Stomach (tissue), 9 donors: Measurements from ENCODE around the gene ADCY5. TPM values are rescaled to one million over a fixed set of nuclear protein-coding genes. Genes with fewer than 3 reads are reported as not detected.

ENCODE experiments used
- DNase-seq, 2 donors: peaks; one replicate each; pipeline versions ENCODE4 v3.0.0 to v3.0.0-alpha.2; 2013 to 2019
- H3K27ac ChIP-seq, 5 donors: fragments of 200-600 bp in 4 of 5; sonication (generic) in 4 of 5; one replicate each; pipeline ENCODE4 v1.5.1; 2013 to 2019; ENCODE audit warnings: mild to moderate bottlenecking in 1 of 5, moderate library complexity in 1 of 5
- H3K27me3 ChIP-seq, 3 donors: fragments of 200-600 bp; sonication (generic); one replicate each; pipeline ENCODE4 v1.5.1; 2017 to 2019; ENCODE audit warnings: mixed run types in 1 of 3
- H3K36me3 ChIP-seq, 4 donors: fragments of 200-600 bp; sonication (generic); 1 replicate in 3 of 4; 2 replicates in 1 of 4; pipeline ENCODE4 v1.5.1; 2016 to 2019
- H3K4me1 ChIP-seq, 4 donors: fragments of 200-600 bp; sonication (generic); one replicate each; pipeline ENCODE4 v1.5.1; 2016 to 2019
- H3K4me3 ChIP-seq, 4 donors: fragments of 200-600 bp; sonication (generic) in 3 of 4; one replicate each; pipeline ENCODE4 v1.5.1; 2016 to 2019; ENCODE audit warnings: mild to moderate bottlenecking in 1 of 4
- H3K9me3 ChIP-seq, 4 donors: fragments of 200-600 bp; sonication (generic); one replicate each; pipeline ENCODE4 v1.5.1; 2016 to 2019
- CTCF ChIP-seq, 7 experiments: fragments of 450-650 bp in 4 of 7; fragments of 200-600 bp in 3 of 7; sonication (generic) in 3 of 7; IDR thresholded peaks; one replicate each; pipeline ENCODE4 v1.5.1; 2016 to 2019; ENCODE audit warnings: antibody characterized with exemption in 7 of 7, control low read depth in 2 of 7, mild to moderate bottlenecking in 1 of 7
- EP300 ChIP-seq: sonication (generic); formaldehyde crosslinking; IDR thresholded peaks from one replicate; pipeline ENCODE4 v1.6.1; 2017; ENCODE audit warnings: antibody characterized with exemption
- POLR2A ChIP-seq, 4 donors: fragments of 450-650 bp; IDR thresholded peaks; one replicate each; pipeline ENCODE4 v1.6.1; 2016; ENCODE audit warnings: antibody characterized with exemption in 4 of 4, control low read depth in 2 of 4, mild to moderate bottlenecking in 1 of 4, moderate library complexity in 1 of 4
- POLR2AphosphoS5 ChIP-seq, 3 donors: sonication (generic); formaldehyde crosslinking; IDR thresholded peaks; one replicate each; pipeline ENCODE4 v1.6.1; 2016; ENCODE audit warnings: antibody characterized with exemption in 3 of 3
- WGBS, 5 donors: extraction: QIAGEN DNeasy Blood & Tissue Kit in 3 of 5; methylation state at CpG; one replicate each; pipeline versions ENCODE4 v1.1.5 to v1.1.7; 2013 to 2018; 5-methylcytosine and 5-hydroxymethylcytosine counted together
- intact Hi-C: fragments of 100-400 bp; cut with DNase I; formaldehyde crosslinking; loops from one replicate; pipeline ENCODE4 v1.15.1; 2023; ENCODE audit warnings: low total_unique reads
- polyA plus RNA-seq, 3 donors: library from polyadenylated mRNA; stranded (reverse); fragments of 200-250 nt; gene quantifications; one replicate each; pipeline ENCODE4 v1.2.3, GENCODE V29; 2013
- total RNA-seq, 5 donors: library from RNA; depleted of rRNA; stranded (reverse); fragments of >200 nt; gene quantifications; one replicate each; pipeline versions ENCODE4 v1.1.0 to v1.2.3, GENCODE V29; 2014 to 2016
- donor health status: healthy with polysubstance abuse.
- donor health status: Bipolar disorder and iron deficiency.
- donor health status: healthy.

ADCY5 gene
- total and polyA plus RNA-seq, 8 donors = 1.8 to 79.9 (median 16.3) TPM

DNA sequence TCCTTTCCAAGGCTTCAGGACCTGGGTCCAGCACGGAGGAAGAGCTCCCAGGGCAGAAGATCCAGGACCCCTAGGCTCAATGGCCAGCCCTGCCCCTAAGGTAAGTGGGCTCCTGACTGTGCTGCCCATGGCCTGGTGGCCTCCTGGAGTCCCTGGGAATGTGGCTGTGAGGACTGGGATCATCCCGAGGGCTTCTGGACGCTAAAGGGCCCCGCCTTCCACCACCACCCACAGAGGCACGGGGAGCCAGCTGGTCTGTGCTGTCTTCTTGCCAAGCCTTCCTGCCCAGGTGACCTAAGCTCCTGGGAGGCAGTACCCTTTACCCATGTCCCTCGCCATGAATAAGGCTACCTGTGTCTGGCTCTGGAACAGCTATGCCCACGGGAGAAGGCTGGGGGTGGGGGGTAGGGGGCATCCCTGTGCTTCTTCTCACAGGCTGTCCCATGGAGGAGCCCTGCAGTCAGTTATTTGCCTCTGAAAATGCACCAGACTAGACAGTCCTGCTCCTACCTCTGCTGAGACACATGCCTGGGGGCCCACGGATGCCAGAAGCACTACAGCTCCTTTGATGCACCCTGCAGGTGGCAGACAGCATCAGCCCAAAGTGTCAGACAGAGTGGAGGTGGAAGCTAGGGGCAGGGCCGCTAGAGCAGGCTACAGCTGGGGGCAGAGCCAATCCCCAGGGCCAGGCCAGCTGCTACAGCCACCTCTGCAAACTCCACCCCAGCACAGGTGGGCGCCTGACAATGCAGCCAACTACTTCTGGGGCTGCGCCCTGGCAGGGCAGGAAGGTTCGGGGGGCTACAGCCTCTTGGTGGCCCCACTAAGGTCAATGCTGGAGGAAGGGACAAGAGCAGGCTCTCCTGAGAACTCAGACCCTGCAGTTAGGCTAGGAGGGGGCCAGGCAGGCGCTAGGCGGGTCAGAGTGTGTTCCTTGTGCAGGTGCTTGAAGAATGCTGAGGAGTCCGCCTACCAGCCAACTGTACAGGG is 156.3 kb downstream of the ADCY5 start:
- intact Hi-C loops = no loop called here
- DNase-seq = peak in 1 of 2 donors; percentile 10
- peaks cover 0 to 9% (median 0%) of the 10 kb centered on the region in 3 donors for H3K27me3 ChIP-seq
- H3K4me1 ChIP-seq = peaks cover 0 to 2% (median 0%) of the 10 kb centered on the region in 4 donors
- H3K27ac ChIP-seq = no peak overlapping the region
- no peak for TF ChIP-seq CTCF (IDR thresholded peaks at IDR 0.05)
- TF ChIP-seq POLR2AphosphoS5 (IDR thresholded peaks at IDR 0.05) = no peak
- no peak for TF ChIP-seq EP300
- TF ChIP-seq POLR2A (IDR thresholded peaks at IDR 0.05) = no peak
- WGBS, 5 donors = 55 to 70% (median 66%) methylated on average over 13 to 15 of the region's 15 CpGs
- H3K4me3 ChIP-seq = no peak overlapping the region
- H3K36me3 ChIP-seq = peaks cover 0 to 86% (median 39%) of the 10 kb centered on the region in 4 donors
- H3K9me3 ChIP-seq = no peaks in the 10 kb centered on the region

GRCh38 chr3:123291404-123291803 is 157.5 kb downstream of the ADCY5 start:
- intact Hi-C loops = no loop called here

GRCh38 chr3:123290962-123291361 is 157.9 kb downstream of the ADCY5 start:
- Histone ChIP-seq H3K4me1 (peaks cover 0 to 2% (median 0%) of the 10 kb centered on the region in 4 donors), H3K4me3 (no peak overlapping the region), H3K27ac (no peak overlapping the region), H3K9me3 (no peaks in the 10 kb centered on the region), H3K27me3 (peaks cover 0 to 9% (median 0%) of the 10 kb centered on the region in 3 donors), H3K36me3 (peaks cover 0 to 84% (median 41%) of the 10 kb centered on the region in 4 donors)
- peak in 1 of 2 donors; percentile 22 for DNase-seq
- intact Hi-C loops = no loop called here
- WGBS, 5 donors = 90 to 95% (median 93%) methylated on average over 22 to 23 of the region's 23 CpGs
- TF ChIP-seq CTCF (IDR thresholded peaks at IDR 0.05) (no peak), POLR2A (IDR thresholded peaks at IDR 0.05) (no peak), EP300 (no peak), POLR2AphosphoS5 (IDR thresholded peaks at IDR 0.05) (no peak)

More at GRCh38 chr3:123291404-123291803, 157.5 kb downstream of the ADCY5 start:
- no peak for TF ChIP-seq POLR2AphosphoS5 (IDR thresholded peaks at IDR 0.05)
- no peak for TF ChIP-seq CTCF (IDR thresholded peaks at IDR 0.05)
- TF ChIP-seq POLR2A (IDR thresholded peaks at IDR 0.05) = no peak
- TF ChIP-seq EP300 = no peak
- Histone ChIP-seq H3K27ac (no peak overlapping the region), H3K4me3 (no peak overlapping the region), H3K9me3 (no peaks in the 10 kb centered on the region), H3K27me3 (peaks cover 0 to 9% (median 0%) of the 10 kb centered on the region in 3 donors), H3K36me3 (peaks cover 0 to 84% (median 41%) of the 10 kb centered on the region in 4 donors), H3K4me1 (peaks cover 0 to 2% (median 0%) of the 10 kb centered on the region in 4 donors)
- 75 to 84% (median 77%) methylated on average over 7 of the region's 7 CpGs for WGBS, 5 donors
- no peak for DNase-seq

DNA sequence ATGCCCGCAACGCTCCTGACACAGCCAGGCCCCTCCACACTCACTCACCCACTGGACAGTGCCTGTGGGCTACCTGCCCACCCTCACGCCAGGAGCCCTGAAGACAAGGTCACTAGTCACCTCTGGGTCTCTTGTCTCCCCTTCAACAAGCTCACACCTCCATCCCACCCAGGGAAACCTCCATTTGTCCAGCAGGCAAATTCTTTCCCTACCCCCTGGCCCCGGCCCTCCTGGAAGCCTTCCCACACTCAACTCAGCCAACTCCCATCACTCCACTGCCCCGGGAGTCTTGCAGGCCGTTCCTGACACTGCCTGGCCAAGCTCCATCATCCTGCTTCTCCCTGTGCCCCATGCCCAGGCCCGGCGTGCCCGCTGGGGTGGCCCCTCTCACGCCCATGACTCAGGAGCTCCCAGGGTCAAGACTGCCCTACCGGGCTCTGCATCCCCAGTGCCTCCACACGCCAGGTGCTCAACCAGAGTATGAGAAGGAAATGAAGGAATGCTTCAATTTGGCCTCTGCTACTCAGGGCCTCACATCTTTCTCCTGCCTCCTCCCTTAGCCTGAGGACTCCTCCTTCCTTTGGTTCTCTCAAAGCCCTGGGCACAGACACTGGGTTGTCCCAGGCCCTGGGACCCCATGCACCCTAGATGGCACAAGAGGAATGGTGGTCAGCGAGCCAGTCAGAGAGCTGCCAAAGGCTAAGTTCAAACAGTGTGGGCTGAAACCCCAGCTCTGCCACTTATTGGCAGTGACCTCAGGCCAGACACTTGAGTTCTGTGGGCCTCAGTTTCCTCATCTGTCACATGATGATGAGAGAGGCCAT is 158.6 kb downstream of the ADCY5 start:
- H3K27me3 ChIP-seq = peaks cover 0 to 9% (median 0%) of the 10 kb centered on the region in 3 donors
- no peak for TF ChIP-seq CTCF (IDR thresholded peaks at IDR 0.05)
- no peak for TF ChIP-seq POLR2AphosphoS5 (IDR thresholded peaks at IDR 0.05)
- TF ChIP-seq POLR2A (IDR thresholded peaks at IDR 0.05) = no peak
- TF ChIP-seq EP300 = no peak
- intact Hi-C loops = no loop called here
- peaks cover 0 to 84% (median 42%) of the 10 kb centered on the region in 4 donors for H3K36me3 ChIP-seq
- 77 to 91% (median 83%) methylated on average over 13 of the region's 13 CpGs for whole genome bisulfite sequencing, 5 donors
- peaks cover 0 to 2% (median 0%) of the 10 kb centered on the region in 4 donors for H3K4me1 ChIP-seq
- DNase-seq = peak in 1 of 2 donors; percentile 13
- H3K27ac ChIP-seq = no peak overlapping the region
- H3K9me3 ChIP-seq = no peaks in the 10 kb centered on the region
- H3K4me3 ChIP-seq = no peak overlapping the region
